GM12864 (cell line): Measurements from ENCODE around the gene NUP93.

Source experiments
- DNase-seq: peaks from one replicate; pipeline ENCODE4 v3.0.0-alpha.2; 2011; ENCODE audit warnings: low read depth
- H3K4me3 ChIP-seq: 2 replicates; pipeline ENCODE4 v1.5.1; 2011; ENCODE audit warnings: mild to moderate bottlenecking, low read depth, low read length, control low read depth
- CTCF ChIP-seq: IDR thresholded peaks from 2 replicates; pipeline ENCODE4 v1.5.1; 2011; ENCODE audit warnings: low read depth, mild to moderate bottlenecking, moderate library complexity, low read length, control low read depth, inconsistent platforms; ENCODE audit errors: missing control alignments

NUP93 gene

GRCh38 chr16:56684926-56685590 lies 44.9 kb upstream of the NUP93 start:
- DNase-seq: no peak
- H3K4me3 ChIP-seq: no peak overlapping the region
- no peak for TF ChIP-seq CTCF

- DNase-seq: no peak
- H3K4me3 ChIP-seq: no peak overlapping the region
Measured at GRCh38 chr16:56686758-56687157, 43.2 kb upstream of the NUP93 start.

GRCh38 chr16:56688762-56689161 lies 41.2 kb upstream of the NUP93 start:
- TF ChIP-seq CTCF: no peak

More at GRCh38 chr16:56686758-56687157, 43.2 kb upstream of the NUP93 start:
- TF ChIP-seq CTCF: no peak

GRCh38 chr16:56689171-56689570 lies 40.8 kb upstream of the NUP93 start:
- DNase-seq: no peak
- no peak overlapping the region for H3K4me3 ChIP-seq
- no peak for TF ChIP-seq CTCF

More at GRCh38 chr16:56688762-56689161, 41.2 kb upstream of the NUP93 start:
- DNase-seq: no peak
- no peak overlapping the region for H3K4me3 ChIP-seq

GRCh38 chr16:56690420-56691122 lies 39.4 kb upstream of the NUP93 start:
- no peak for DNase-seq
- H3K4me3 ChIP-seq: no peak overlapping the region
- TF ChIP-seq CTCF: no peak

GRCh38 chr16:56691885-56692284 lies 38.0 kb upstream of the NUP93 start:
- DNase-seq: no peak

More at GRCh38 chr16:56691885-56692284, 38.0 kb upstream of the NUP93 start:
- no peak for TF ChIP-seq CTCF
- no peak overlapping the region for H3K4me3 ChIP-seq
